ENCODE results near the gene PIP4K2C.

DNA sequence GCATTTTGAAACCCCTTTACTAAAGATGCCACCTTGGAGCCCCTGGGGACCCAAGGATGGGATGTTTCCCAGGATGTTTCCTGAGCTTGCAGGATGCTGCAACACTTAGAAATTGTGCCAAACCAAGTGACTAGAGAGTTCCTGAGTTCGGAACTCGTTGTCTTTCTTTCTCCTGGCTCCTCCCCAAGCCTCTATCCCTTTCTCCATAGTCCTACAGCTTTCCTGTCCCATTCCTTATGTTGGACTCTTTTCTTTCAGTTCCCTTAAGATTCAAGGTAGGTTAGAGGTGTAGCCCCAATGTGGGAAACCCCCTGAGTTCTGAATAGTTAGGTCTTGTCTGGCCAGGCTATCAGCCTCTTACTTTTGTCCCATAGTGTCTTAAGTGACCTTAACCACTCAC, 42.5 kb upstream of the PIP4K2C start:
- TF ChIP-seq, protein P1, sequence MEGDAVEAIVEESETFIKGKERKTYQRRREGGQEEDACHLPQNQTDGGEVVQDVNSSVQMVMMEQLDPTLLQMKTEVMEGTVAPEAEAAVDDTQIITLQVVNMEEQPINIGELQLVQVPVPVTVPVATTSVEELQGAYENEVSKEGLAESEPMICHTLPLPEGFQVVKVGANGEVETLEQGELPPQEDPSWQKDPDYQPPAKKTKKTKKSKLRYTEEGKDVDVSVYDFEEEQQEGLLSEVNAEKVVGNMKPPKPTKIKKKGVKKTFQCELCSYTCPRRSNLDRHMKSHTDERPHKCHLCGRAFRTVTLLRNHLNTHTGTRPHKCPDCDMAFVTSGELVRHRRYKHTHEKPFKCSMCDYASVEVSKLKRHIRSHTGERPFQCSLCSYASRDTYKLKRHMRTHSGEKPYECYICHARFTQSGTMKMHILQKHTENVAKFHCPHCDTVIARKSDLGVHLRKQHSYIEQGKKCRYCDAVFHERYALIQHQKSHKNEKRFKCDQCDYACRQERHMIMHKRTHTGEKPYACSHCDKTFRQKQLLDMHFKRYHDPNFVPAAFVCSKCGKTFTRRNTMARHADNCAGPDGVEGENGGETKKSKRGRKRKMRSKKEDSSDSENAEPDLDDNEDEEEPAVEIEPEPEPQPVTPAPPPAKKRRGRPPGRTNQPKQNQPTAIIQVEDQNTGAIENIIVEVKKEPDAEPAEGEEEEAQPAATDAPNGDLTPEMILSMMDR (conservative IDR thresholded peaks at IDR 0.05 in 1 of 2, IDR thresholded peaks at IDR 0.05 in 1 of 2; ENCODE audit: extremely low read depth in 1 of 2, insufficient read depth in 1 of 2, low read depth in 1 of 2, low read length in 2 of 2), result no peak
- no peak for TF ChIP-seq EZH2 (IDR thresholded peaks at IDR 0.05; ENCODE audit: borderline replicate concordance, low read length)
